Measurements from ENCODE around the gene SLC6A1.
"Not testable (repeated sequence)": the region's sequence is repeated elsewhere in the genome, so short reads cannot be mapped to it uniquely, and the experiment has no call there.

Gene SLC6A1

GRCh38 chr3:11071096-11071755, 78.7 kb downstream of the SLC6A1 start:
- DNase-seq, result no peak

DNA sequence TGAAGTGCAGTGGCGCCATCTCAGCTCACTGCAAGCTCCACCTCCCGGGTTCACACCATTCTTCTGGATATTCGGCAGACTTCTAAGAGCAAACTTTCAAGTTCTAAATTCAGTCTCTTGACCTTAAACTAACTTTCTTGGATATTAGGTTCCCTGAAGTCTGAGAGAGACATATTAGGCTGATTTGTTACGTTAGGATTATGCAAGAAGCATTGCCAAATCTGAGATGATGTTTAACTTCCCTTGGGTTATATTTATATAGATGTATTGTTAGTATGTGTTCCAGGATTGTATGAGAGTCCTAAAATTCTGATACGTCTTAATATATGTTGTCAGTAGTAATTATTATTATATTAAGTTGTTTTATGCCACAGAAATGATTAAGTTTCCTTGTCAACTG, 80.1 kb downstream of the SLC6A1 start:
- DNase-seq, result no peak

DNA sequence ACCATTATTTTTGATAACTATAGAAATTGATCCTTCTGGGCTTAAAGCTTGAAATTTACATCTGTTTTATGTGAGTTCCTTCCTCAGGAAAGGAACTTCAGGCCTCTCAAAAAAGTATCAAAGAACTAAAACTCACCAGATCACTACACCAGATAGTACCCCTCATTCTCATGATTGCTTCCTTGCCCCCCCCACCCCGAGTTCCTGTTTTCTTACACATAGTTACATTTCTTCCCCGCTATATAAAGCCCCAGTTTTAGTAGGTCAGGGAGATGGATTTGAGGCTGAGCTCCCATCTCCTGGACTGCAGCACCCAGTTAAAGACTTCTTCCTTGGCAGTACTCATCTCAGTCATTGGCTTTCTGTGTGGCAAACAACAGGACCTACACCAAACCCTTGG, 81.5 kb downstream of the SLC6A1 start:
- no peak for DNase-seq

- DNase-seq, result no peak
These were observed 81.9 kb downstream of the SLC6A1 start for GRCh38 chr3:11074451-11074850.

GRCh38 chr3:11075122-11075521, 82.6 kb downstream of the SLC6A1 start:
- not testable (repeated sequence) for DNase-seq

- no peak for DNase-seq
These were observed 84.2 kb downstream of the SLC6A1 start for GRCh38 chr3:11076711-11077110.

DNA sequence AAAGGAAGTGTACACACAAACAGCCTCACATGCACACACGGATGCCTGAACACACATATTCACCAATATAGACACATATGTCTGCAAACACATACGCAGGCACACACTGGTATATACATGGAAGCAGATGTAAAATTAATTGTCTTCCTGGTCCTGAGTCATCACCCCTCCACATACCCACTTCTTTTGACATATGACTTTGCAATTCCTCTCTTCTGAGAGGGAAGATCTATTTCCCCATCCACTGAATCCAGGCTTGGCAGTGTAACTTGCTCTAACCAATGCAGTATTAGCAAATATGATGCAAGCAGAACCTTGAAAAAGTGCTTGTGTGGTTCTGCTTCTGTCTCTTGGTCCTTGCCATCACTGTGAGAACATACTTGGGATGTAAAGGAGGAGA, 84.9 kb downstream of the SLC6A1 start:
- no peak for DNase-seq

DNA sequence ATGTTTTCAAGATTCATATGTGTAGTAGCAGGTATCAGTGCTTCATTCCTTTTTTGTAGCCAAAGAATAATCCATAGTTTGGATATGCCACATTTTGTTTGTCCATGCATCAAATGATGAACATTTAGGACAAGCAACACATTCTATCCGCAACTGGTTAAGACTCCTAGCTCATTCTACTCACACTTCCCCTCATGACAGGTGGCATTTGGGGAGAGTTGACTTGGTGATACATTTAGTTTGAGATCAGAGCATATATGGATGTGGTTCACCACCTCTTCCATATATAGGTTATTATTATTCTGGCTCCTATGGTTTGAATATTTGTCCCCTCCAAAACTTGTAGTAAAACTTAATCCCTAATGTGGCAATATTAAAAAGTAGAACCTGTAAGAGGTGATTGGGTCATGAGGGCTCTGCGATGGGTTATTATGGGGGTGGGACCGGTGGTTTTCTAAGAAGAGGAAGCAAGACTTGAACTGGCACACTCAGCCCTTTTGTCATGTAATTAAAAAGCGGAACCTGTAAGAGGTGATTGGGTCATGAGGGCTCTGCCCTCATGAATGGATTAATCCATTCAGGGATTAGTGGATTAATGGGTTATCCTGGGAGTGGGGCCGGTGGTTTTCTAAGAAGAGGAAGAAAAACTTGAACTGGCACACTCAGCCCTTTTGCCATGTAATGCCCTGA, 86.4 kb downstream of the SLC6A1 start:
- DNase-seq, result no peak

GRCh38 chr3:11080492-11080891, 87.9 kb downstream of the SLC6A1 start:
- no peak for DNase-seq

GRCh38 chr3:11084098-11084497, 91.5 kb downstream of the SLC6A1 start:
- DNase-seq, result no peak

DNA sequence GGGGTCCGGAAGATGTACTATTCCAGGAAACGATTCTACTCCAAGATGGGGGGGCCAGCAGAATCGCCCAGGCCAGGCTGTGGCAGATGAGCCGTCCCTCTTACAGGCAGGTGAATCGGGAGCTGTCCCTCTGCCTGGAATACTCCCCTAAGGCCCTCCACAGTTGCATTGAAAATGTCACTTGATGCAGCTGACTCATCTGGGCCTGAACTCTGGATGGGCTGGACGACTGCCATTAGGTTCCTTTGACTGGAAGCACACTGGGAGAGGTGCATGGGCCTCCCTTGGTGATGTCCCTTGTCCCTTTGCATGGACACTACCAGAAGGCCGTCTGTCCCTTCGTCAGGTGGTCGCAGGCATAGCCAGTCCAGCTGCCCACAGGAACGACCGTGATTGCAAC, 92.1 kb downstream of the SLC6A1 start:
- no peak for DNase-seq

GRCh38 chr3:11085093-11085840, 92.7 kb downstream of the SLC6A1 start:
- DNase-seq, result no peak

DNA sequence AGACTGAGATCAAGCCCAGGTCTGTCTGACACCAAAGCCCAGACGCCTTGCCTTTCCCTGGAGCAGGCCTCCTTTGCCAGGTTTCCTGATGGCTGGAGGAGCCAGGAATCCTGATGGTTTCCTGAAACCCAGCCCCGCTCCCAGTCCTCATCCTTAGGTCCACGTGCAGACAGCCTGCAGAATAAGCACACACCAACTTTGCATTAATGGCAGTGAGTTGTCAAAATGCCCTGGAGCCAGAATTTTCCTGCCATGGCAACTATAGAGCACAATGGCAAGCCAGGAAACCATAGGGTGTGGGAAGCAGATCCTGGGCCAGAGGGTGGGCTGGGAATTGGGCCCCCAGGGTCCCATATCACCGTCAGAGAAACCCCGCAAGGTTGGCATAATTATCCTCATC, 94.3 kb downstream of the SLC6A1 start:
- no peak for DNase-seq

DNA sequence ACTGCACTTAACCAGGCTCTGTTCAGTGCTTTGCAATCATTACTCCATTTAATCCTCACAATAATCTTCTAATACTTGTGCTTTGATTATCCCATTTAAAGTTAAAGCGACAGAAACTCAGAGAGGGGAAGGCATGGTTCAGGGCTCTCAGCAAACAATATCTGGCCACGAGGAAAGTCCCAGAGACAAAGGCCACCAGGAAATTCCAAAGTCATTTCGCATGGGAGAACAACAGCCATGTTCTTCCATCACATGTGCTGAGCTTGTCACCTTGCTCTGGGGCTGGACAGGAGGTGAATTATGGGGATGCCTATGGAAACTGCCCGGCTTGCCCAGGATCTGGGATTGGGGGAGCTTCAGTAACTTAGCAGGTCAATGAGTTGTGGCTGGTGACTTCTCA, 95.5 kb downstream of the SLC6A1 start:
- no peak for DNase-seq

DNA sequence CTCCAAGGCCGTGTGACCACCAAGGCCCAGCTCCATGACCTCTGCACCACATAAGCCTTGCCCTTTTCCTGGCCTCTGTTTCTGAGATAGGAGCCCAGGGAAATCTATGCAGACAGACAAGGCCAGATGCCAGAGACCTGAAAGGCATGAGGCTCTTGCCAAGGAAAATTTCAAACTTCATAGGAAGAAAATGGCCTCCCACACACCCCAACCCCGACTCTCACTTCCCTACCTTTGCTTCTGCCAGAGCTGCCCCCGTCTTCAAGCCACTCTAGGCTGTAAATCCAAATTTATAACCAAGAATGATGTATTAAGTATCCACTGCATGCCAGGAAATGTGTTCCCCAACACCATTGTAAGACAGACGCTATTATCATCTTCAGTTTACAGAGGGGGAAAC, 96.3 kb downstream of the SLC6A1 start:
- DNase-seq, result no peak

Measured in activated CD4-positive, alpha-beta T cell treated with anti-CD3 and anti-CD28 coated beads, Interleukin-2, amount 50 U/mL, for 4 hours (primary cell).